ENCODE data around the gene CFAP299. TPM values are rescaled to one million over a fixed set of nuclear protein-coding genes. Genes with fewer than 3 reads are reported as not detected.

The CFAP299 gene
- total and polyA plus RNA-seq, 2 donors (not counting 3 experiments of a cell fraction or from before 2014, with no cell fraction given) = not detected

- DNase-seq (ENCODE audit: low read depth, low spot score) (no peak), FAIRE-seq (no peak)
- H3K27me3 ChIP-seq (ENCODE audit: control insufficient read depth in 2 of 2, insufficient read depth in 2 of 2, low read length in 2 of 2) = no peaks in the 10 kb centered on the region
- BruUV-seq (replicated peaks) = no TSS peak
- H3K4me1 ChIP-seq (ENCODE audit: control insufficient read depth, extremely low read depth, insufficient read depth, low read length) = no peaks in the 10 kb centered on the region
- intact Hi-C loops (cut with micrococcal nuclease) = no loop called here
- H4K20me1 ChIP-seq (replicated peaks; ENCODE audit: control insufficient read depth, extremely low read depth, insufficient read depth, low read length) = no peaks in the 10 kb centered on the region
- no peak overlapping the region for H3K4me2 ChIP-seq (ENCODE audit: insufficient read depth, low read length)
- no peak overlapping the region for H3K27ac ChIP-seq (ENCODE audit: insufficient read depth, low read depth, low read length)
- no peak overlapping the region for H3K4me3 ChIP-seq (replicated peaks in 1 of 3; ENCODE audit: insufficient read depth in 1 of 3, low read depth in 1 of 3, low read length in 3 of 3)
- ChIA-PET POLR2A (no interaction called here), CTCF (no interaction called here)
- H3K9me3 ChIP-seq (replicated peaks; ENCODE audit: control insufficient read depth, insufficient read depth, low read length) = no peaks in the 10 kb centered on the region
- no peaks in the 10 kb centered on the region for H3K36me3 ChIP-seq (ENCODE audit: control insufficient read depth in 2 of 2, extremely low read depth in 1 of 2, insufficient read depth in 2 of 2, low read length in 2 of 2)
- no peaks in the 10 kb centered on the region for H3K79me2 ChIP-seq (ENCODE audit: control insufficient read depth, insufficient read depth, low read length)
- no peaks in the 10 kb centered on the region for H3K9me1 ChIP-seq (replicated peaks; ENCODE audit: control insufficient read depth, extremely low read depth, insufficient read depth, low read length)
- H2AFZ ChIP-seq (ENCODE audit: low read depth, low read length) = no peak overlapping the region
- TF ChIP-seq MYC (IDR thresholded peaks at IDR 0.05; ENCODE audit: low read depth, low read length) (no peak), FOS (IDR thresholded peaks at IDR 0.05; ENCODE audit: borderline replicate concordance, insufficient read depth, low read length) (no peak), EZH2 (IDR thresholded peaks at IDR 0.05; ENCODE audit: borderline replicate concordance, low read depth, low read length, severe bottlenecking) (no peak), POLR2A (IDR thresholded peaks at IDR 0.05; ENCODE audit: low read depth, low read length) (no peak), GATA2 (IDR thresholded peaks at IDR 0.05; ENCODE audit: insufficient read depth, insufficient read length, low read depth, low read length) (no peak), POLR2AphosphoS5 (IDR thresholded peaks at IDR 0.05; ENCODE audit: insufficient read depth, low read depth, low read length) (no peak), CTCF (IDR thresholded peaks at IDR 0.05; ENCODE audit: extremely low read depth in 1 of 2, insufficient read depth in 1 of 2, low read depth in 1 of 2, low read length in 2 of 2) (no peak), MAX (IDR thresholded peaks at IDR 0.05; ENCODE audit: insufficient read depth, insufficient read length) (no peak), JUN (IDR thresholded peaks at IDR 0.05; ENCODE audit: borderline replicate concordance, insufficient read depth, insufficient read length, low read depth) (no peak)
- no peak overlapping the region for H3K9ac ChIP-seq (replicated peaks; ENCODE audit: extremely low read depth, insufficient read depth, low read length)
- dilution Hi-C loops (cut with MboI; ENCODE audit: extremely low pct_ligation_motif_present, low sequenced_read_pairs) = no loop called here
Measured at GRCh38 chr4:80407246-80407645, 71.7 kb downstream of the CFAP299 start.

Data from endothelial cell of umbilical vein (primary cell).